Right lobe of liver (tissue), 4 donors: ENCODE measurements around the gene QPRT.
"Not testable (repeated sequence)": the region's sequence is repeated elsewhere in the genome, so short reads cannot be mapped to it uniquely, and the experiment has no call there.

Experiments
- POLR2A ChIP-seq: fragments of 450-650 bp; IDR thresholded peaks from one replicate; pipeline ENCODE4 v1.6.1; 2017; ENCODE audit warnings: antibody characterized with exemption, mild to moderate bottlenecking
- TF ChIP-seq, protein P1 (sequence below), 4 donors: fragments of 200-600 bp in 3 of 4; fragments of 450-650 bp in 1 of 4; IDR thresholded peaks; one replicate each; pipeline versions ENCODE4 v1.5.1 to v1.8.0; 2016 to 2022; ENCODE audit warnings: antibody characterized with exemption in 4 of 4, mild to moderate bottlenecking in 2 of 4
- donor health status: DM: no; HTN: no; CAD: no.
- donor health status: DM: no; HTN: no; CAD: no.
- donor health status: DM: no; HTN: yes; CAD: no.

GRCh38 chr16:29636368-29636767 is 42.6 kb upstream of the QPRT start:
- TF ChIP-seq, protein P1, sequence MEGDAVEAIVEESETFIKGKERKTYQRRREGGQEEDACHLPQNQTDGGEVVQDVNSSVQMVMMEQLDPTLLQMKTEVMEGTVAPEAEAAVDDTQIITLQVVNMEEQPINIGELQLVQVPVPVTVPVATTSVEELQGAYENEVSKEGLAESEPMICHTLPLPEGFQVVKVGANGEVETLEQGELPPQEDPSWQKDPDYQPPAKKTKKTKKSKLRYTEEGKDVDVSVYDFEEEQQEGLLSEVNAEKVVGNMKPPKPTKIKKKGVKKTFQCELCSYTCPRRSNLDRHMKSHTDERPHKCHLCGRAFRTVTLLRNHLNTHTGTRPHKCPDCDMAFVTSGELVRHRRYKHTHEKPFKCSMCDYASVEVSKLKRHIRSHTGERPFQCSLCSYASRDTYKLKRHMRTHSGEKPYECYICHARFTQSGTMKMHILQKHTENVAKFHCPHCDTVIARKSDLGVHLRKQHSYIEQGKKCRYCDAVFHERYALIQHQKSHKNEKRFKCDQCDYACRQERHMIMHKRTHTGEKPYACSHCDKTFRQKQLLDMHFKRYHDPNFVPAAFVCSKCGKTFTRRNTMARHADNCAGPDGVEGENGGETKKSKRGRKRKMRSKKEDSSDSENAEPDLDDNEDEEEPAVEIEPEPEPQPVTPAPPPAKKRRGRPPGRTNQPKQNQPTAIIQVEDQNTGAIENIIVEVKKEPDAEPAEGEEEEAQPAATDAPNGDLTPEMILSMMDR (IDR thresholded peaks at IDR 0.05): not testable (repeated sequence)
- TF ChIP-seq POLR2A: not testable (repeated sequence)
